HG02571 (cell line): ENCODE measurements around the gene GLRB.
"Not testable (repeated sequence)": the region's sequence is repeated elsewhere in the genome, so short reads cannot be mapped to it uniquely, and the experiment has no call there.

ENCODE experiments used
- ATAC-seq: cut with Tn5 transposase; IDR thresholded peaks from one replicate; pipeline ENCODE4 v1.9.1; 2021; ENCODE audit warnings: mild to moderate bottlenecking, moderate library complexity; ENCODE audit not compliant: unreplicated experiment

Gene GLRB

DNA sequence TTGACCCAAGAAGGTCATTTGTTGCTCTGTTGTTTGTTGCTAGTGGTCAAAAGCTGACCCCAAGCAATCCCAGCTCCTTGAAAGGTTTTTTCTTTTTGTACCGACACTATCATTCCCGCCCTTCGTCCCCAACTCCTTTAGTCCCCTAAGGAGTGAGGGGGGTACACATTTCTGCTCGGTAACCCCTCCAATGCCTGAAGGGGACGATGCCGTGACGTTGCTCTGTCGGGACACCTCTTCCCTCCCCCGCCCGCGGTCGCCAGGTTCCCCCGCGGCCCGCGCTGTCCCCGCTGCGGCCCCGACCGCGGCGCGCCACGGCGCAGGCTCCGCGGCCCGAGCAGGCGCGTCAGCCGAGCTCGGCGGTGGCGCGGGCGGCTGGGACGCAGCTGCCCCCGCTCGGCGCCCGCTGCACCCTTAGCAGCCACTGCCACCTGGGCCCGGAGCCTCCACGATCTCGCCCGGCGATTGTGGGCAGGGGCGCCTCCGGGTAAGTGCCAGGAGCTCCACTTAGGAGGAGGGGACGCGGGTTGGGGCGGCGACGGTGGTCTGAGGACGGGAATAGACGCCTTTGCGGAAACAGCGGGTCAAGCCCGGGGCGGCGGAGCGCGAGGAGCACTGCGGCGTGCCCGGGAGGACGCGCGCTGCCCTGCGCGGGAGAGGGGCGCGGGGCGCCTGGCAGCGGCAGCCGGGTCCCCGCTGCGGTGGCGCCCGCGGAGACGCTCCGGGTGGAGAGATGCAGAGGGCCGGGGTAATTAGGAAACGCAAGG is at the start of gene GLRB:
Gene GLRB (plus strand): TSS at position 340 of the 767 bp plus-strand sequence. CDS start 1,875 bp downstream, outside the sequence.
- no peak for ATAC-seq

DNA sequence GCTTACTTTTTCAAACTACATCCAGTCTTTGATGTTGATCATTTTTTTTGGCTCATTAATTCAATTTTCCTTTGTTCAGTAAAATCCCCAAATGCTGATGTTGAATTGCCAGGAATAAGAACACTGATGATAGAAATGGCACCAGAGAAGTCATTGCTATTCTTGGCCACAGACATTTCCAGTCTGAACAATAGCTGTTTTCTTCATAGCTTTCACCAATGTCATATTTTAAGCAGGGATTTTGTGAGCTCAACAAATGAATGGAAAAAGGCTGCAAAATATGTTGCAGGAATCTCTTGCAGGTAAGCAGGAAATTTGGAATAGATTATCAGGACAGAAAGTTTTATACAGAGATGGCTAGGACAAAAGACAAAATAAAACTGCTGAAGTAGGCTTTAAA is 40.5 kb upstream of the GLRB start:
- ATAC-seq = no peak

DNA sequence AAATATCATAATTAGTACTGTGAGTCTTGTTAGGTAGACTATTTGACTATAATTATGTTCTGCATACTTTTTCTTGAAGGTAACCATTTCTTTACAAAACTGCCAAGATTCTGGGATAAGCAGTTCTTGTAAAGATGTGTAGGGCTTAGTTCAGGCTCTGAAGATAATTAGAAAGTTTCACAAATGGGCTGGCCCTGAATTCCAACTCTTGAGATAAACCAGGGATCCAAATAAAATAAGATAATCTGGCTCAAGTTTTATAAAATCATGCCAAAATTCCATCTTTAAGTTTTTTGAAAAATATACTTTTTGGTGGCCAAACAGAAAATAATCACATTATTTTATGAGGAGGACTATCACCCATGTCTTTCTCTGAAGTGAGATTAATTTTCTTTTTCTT is 35.5 kb upstream of the GLRB start:
- ATAC-seq = no peak

DNA sequence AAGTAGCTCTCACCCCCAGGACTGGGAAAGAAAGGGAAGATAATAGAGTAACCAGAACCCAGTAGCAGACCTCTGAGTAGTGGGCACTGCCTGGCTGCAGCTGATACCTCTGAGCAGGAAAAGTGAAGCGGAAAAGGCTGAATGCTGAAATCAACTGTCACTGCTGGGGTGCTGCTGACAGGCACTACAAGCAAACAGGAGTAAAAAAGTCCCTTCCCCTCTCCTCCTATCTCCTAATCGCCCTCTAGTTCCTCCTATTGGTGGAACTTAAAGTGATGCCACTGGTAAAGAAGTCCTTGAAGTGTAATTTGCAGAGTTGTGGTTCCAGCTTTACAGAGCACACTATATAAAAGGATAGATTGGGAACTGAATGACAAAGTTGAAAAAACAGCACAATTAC is 32.8 kb upstream of the GLRB start:
- ATAC-seq = no peak

DNA sequence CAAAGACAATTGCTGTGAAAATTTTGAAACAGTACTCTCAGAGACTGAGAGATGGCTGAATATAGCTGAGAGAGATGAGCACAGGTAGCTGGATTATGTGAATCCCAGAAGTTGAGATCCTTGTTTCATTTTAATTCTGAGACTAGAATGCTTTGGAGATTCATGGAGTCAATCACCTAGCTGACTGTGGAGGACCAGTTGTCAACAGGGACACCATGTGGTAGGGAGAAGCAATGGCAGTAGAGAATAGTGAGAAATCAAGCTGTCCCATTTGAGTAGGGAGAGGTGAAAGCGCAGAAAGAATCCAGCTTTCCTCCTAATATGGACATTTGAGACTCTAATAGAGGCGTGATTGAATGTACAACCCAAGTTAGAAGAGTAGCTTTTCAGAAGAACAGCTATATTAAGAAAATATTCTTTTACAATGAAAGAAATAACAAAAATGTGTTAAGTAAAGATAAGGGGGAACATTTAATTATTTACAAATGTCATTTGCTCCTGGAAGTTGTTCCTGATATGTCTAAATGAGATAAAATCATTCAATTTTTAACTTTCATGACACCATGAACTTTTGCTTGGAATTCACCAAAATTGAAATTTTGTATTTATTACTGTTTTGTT is 30.3 kb upstream of the GLRB start:
- ATAC-seq = no peak

DNA sequence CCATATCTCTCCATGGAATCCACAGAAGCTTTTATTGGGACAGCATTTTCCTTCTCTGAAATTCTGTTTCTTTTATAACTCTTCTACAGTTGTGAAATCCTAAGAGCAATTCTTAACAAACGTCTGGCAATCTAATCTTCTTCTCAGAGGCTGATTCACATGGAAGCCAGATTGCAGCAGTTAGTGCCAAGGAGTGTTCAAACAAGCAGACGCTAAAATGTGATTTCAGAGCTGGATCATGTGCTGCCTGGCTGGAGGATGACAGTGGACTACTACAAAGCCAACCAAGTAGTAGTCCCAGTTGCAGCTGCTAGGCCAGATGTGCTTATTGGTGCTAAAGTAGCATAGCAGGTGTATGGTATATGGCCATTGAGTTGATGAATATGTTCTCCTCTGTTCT is 27.7 kb upstream of the GLRB start:
- ATAC-seq = no peak

DNA sequence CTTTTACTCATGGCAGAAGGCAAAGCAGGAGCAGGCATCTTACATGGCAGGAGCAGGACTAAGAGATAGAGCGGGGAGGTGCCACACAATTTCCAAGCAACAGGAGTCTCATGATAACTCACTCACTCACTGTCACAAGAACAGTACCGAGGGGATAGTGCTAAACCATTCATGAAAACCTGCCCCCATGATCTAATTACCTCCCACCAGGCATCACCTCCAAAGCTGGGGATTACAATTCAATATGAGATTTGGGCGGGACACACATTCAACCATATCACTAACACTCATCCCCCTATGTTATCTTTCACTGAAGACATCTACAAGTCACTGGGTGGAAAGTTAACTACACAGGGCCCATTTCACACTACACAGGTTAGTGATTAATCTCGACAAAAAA is 25.4 kb upstream of the GLRB start:
- ATAC-seq = no peak

DNA sequence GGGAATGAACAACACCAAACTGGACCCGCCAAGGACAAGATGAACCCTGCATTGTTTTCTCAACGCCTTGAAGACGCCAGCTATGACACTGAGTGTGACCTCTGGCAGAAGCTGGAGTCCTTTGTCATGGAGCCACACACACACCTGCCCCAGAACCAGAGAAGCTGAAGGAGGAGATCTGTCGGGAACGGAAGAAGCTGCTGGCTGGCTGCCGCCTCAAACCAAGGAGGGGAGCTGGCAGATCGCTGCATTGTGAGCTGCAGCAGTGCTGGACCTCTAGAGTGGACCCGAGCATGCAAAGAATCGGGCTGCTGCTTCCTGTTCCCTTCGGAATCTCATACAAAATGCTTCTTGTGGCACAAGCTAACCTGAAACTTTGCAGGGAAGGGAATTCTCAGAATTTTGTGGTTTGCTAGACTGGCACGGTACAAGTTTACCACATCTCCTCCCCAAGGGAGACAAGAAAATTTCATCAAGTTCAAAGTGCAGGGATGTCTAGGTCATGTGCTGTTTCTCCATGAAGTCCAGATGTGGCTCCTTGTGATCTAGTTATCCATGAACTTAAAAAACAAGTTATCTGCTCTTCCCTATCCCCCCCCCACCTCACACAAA is 23.4 kb upstream of the GLRB start:
- ATAC-seq = no peak

DNA sequence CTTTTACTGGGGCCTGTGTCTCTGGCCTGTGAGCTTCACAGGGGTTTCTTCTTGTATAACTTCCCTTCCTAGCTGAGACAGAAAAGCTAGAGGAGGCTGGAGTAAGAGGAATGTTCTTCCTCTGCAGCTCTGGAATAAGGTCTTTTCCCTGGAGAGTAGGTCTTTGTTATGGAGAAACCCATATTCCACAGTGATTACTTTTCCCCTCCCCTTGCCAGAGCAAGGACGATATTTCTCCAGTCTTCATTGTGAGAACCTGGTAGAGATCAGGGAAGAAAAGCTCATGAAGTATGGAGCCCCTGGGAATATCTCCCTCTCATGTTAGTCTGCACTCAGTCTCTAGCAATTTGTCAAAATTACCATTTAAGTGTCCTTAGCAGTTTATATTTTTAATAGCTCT is 18.7 kb upstream of the GLRB start:
- ATAC-seq = no peak

DNA sequence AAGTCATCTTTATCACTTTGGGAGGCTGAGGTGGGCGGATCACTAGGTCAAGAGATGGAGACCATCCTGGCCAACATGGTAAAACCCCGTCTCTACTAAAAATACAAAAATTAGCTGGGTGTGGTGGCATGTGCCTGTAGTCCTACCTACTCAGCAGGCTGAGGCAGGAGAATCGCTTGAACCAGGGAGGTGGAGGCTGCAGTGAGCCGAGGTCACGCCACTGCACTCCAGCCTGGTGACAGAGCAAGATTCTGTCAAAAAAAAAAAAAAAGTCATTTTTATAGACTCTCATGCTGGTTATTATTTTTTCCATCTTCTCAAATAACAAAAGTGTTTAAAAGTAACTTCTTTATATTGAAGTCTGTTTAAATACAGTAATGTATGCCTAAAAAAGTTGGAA is 17.1 kb upstream of the GLRB start:
- ATAC-seq = not testable (repeated sequence)

DNA sequence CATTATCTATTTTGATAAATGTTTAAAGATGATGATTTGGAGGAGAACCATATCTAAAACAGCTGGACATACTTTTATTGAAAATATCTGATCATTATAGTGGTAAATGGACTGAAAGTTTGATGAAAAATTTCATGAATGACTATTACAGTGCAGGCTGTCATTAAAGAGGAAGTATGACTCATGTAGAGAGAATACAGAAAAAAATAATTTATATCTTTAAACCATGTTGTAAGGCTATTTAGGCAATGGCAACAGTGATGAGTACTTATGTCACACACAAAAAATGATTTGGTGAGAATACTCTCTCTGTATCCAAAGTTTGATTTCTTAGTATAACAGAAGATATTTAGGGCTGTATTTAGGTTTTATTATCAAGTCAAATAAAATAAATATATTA is 3.9 kb upstream of the GLRB start:
- ATAC-seq = no peak

DNA sequence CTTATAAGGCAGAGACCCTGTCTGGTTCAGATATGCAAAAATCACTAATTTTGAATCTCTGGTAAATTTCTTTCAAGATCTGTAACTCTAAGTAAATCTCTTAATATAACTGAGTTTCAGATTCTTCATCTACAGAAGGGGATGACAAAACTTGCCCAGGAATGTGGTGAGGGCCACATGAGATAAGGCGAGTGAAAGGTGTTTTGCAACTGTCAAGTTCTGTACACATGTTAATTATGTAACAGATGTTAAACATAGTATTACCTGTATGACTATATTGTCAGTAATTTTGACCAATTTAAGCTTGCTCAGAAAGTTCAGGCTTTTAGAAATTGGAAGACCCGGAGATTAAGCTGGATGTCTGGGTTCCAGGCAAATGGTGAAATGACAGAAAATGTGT is 549 bp upstream of the GLRB start:
- no peak for ATAC-seq

DNA sequence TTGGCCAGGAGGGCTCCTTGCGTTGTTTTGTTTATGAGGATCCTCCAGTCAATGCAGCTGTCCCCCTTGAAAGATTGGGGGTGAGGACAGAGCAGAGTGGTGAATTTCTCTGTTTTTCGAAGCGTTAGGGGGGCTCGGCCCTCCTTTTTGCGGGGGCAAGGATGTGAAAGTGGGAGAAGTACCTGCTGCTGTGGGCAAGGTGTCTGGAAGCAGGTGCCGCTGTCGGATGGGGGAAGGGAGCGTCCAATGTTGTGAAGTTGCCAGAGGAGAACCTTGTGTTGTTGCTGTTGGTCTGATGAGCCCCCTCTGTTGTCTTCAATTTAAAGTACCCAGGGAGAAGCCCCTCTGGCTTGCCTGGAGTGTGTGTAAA is 613 bp downstream of the GLRB start:
- no peak for ATAC-seq

DNA sequence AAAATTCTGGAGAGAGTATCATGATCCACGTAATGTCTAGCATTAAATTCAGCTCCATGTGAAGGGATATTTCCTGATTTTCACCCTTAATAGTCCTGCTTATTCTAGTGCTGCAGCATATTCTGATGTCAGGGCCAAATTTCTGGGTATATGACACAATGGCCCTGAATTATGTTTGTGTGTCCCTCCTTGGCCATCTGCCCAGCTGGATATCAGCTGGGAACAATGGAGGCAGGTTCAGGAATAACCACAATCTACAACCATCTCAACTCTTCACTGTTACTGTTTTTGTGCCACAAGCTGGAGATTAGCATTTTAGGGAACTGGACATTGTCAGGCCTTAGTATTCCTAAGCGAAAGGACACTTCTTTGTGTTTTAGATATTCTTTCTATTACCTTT is 3.5 kb downstream of the GLRB start:
- ATAC-seq = no peak

DNA sequence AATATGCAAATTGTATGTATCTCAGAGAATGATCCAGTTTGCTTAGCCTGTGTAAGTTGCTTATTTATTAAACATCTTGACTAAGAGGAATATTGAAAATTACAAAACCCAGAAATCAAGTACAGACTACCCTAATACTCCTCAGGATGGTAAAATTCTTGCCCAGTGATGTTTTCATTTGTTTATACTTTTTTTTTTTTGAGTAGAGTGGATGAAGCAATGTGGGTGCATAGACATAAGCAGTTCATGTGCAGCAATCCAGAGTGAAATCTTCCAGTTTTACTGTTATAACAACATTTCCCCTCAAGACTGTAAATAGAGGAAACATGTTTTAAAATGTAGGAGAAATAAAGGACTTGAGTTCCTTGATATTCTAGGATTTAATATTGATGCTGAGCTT is 4.7 kb downstream of the GLRB start:
- no peak for ATAC-seq

DNA sequence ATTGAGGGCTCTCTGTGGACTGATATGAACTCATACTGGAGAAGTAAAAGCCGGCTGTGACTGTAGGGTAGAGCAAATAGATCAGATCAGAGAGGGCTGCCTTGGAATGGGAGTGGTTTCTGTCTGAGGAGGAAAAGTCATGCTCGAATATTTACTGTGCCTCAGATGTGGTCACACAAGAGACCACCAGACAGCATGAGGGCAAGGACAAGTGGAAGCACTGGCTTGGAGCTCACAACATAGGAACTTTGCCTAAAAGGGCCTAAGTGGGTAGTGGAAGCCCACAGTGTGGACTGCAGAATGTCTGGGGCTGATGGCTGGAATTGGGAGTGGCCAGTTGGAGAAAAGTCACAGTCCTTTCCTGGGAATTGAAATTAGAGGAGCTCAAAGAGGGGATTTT is 19.8 kb downstream of the GLRB start:
- no peak for ATAC-seq

DNA sequence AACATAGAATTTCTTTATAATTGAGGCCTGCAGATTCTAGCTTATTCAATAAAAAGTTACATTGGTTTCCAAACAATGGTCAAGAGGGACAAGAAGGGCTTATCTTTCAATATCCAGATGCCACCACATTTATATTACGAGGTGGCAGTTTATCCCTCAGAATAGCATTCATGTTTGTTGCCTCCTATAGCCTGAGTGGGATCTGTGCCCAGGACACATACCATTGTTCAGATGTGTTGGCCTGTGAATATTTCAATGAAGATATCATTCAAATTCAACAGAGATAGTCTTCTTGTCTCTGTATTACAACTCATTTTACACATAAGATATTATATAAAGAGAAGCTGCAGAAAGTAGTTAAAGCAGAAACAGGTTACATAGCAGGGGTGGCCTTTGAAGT is 20.5 kb downstream of the GLRB start:
- no peak for ATAC-seq

DNA sequence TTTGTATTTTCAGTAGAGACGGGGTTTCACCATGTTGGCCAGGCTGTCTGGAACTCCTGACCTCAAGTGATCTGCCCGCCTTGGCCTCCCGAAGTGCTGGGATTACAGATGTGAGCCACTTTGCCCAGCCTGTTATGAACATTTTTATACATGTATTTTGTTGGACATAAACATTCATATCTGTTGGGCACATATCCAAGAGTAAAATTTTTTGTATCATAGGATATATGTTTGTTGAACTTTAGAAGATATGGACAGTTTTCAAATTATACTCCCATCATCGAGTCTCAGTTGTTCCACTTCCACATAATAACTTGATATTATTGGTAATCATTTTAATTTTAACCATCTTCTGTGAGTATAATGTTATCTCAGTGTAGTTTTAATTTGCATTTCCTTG is 23.6 kb downstream of the GLRB start:
- no peak for ATAC-seq

DNA sequence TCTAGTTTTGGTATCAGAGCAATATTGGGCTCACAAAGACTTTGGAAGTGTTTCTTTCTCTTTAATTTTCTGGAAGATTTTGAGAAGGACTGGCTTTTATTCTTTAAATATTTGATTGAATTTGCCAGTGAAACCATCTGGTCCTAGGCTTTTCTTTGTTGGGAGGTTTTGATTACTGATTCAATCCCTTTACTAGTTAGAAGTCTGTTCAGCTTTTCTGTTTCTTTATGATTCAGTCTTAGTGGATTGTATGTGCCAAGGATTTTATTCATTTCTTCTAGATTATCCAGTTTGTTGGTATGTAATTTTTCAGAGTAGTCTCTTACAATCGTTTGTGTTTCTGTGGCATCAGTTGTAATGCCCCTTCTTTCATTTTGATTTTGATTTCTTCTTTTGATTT is 28.6 kb downstream of the GLRB start:
- no peak for ATAC-seq

DNA sequence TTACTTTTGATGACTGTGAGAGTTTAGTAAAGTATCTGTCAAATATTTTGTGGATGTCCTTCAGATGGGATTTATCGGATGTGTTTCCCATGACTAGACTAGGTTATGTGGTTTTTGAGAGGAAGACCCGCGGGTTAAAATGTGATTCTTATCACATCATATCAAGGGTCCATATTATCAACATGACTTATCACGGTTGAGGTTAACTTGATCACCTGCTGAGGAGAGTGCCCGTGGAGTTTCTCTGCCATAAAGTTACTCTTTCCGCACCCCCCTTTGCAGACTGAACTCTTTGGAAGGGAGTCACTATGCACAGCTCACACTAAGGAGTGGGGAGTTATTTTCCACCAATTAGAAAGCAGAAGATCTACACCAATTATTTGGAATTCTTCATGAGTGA is 38.7 kb downstream of the GLRB start:
- ATAC-seq = no peak

DNA sequence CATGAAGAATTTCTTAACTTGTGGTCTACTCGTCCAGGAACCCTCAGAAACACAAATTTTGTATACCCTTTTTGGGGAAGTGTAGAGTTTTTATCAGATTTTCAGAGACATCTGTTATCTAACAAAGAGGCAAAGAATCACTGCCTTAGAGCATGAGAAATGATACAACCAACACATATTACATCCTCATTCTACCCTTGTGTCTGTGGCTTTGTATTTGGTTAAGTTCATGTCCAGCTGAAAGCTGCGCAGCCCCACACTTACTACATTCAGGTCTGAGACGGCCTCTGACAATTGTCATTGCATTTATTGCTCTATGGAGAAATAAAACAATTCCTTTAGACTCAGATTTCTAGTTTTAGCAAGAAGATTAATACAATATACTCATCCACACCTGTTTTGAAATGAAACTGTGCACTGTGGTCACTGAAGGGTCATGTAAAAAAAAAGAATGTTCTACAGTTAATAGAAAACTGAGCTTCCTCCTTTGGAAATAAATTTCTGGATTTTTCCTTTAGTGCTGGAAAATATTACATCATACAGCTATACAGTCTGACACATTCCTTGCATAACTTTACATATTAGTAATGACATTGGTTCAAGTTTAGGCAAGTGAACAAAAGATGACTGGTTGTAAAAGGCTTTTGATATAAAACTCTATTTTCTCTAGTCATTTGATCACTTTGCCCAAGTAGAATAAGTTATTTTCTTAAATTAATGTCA is 39.8 kb downstream of the GLRB start:
- ATAC-seq = no peak

DNA sequence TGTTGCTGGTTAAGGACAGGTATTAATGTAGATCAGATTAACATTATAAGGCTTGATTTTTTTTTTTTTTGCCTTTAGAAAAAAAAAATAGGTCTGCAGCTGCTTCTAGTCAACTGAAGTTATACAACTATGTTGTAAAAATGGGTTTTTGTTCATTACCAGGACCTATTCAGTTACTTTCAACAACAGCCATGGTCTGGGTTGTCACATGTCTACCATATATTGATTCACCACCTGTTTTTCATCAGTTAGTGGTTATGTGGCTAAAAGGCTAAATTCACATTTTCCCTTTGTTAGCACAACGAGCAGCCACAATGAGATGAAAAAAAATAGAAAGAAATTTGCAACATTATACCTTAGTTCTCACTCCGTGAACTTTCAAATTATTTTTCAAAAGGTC is 45.5 kb downstream of the GLRB start:
- no peak for ATAC-seq
